HEK293 (cell line): ENCODE results near the gene CRELD1.
A peak's percentile ranks its signal among the peaks of the same experiment; 100 is the strongest.

Experiments used
- CTCF ChIA-PET: fragments of 350-600 bp; formaldehyde crosslinking; extraction: SDS; loops from one replicate; lab custom pipeline; 2021; ENCODE audit warnings: antibody characterized with exemption; lab: Yijun Ruan, JAX
- POLR2A ChIA-PET: fragments of 300-600 bp; formaldehyde crosslinking; extraction: SDS; loops from one replicate; lab custom pipeline; 2020; ENCODE audit warnings: antibody characterized with exemption, inconsistent platforms; lab: Yijun Ruan, JAX
- H3K27ac ChIP-seq: fragments of 200-500 bp; sonication (Bioruptor generic); 2 replicates; pipeline ENCODE4 v1.5.1; 2014; ENCODE audit warnings: low read depth, low read length, control low read depth, inconsistent platforms; ENCODE audit errors: extremely low read depth
- H3K36me3 ChIP-seq, 2 experiments: fragments of 200-500 bp in 1 of 2; sonication (Bioruptor generic) in 1 of 2; 1 replicate in 1 of 2; 2 replicates in 1 of 2; pipeline ENCODE4 v1.5.1; 2014 to 2017; ENCODE audit warnings: inconsistent platforms in 2 of 2, low read length in 2 of 2; ENCODE audit not compliant: control insufficient read depth in 2 of 2, insufficient read depth in 1 of 2
- H3K4me1 ChIP-seq: fragments of 200-500 bp; sonication (Bioruptor generic); 2 replicates; pipeline ENCODE4 v1.5.1; 2014; ENCODE audit warnings: mild to moderate bottlenecking, low read length, inconsistent platforms; ENCODE audit not compliant: control insufficient read depth, insufficient read depth
- H3K4me3 ChIP-seq: 2 replicates; pipeline ENCODE4 v1.5.1; 2011; ENCODE audit warnings: low read depth, mild to moderate bottlenecking, control low read depth, low read length, moderate library complexity
- H3K9me3 ChIP-seq: fragments of 200-500 bp; sonication (Bioruptor generic); 2 replicates; pipeline ENCODE4 v1.5.1; 2014; ENCODE audit warnings: low read depth, low read length, inconsistent platforms; ENCODE audit not compliant: control insufficient read depth, insufficient read depth
- GLI4 ChIP-seq: fragments of 450-650 bp; formaldehyde crosslinking; IDR thresholded peaks from 2 replicates; pipeline ENCODE4 v1.5.1; 2016; ENCODE audit warnings: missing biosample characterization, missing genetic modification characterization
- HOXD13 ChIP-seq: sonication (generic); formaldehyde crosslinking; IDR thresholded peaks from 2 replicates; pipeline ENCODE4 v1.8.0; 2022; ENCODE audit warnings: missing genetic modification reagents, borderline replicate concordance
- KLF10 ChIP-seq: fragments of 450-650 bp; IDR thresholded peaks from 2 replicates; pipeline ENCODE4 v1.5.1; 2018; ENCODE audit warnings: missing biosample characterization, mild to moderate bottlenecking, missing genetic modification characterization
- OSR2 ChIP-seq: fragments of 450-650 bp; formaldehyde crosslinking; IDR thresholded peaks from 2 replicates; pipeline ENCODE4 v1.5.1; 2016; ENCODE audit warnings: missing biosample characterization, missing genetic modification characterization
- TSHZ1 ChIP-seq: fragments of 450-650 bp; formaldehyde crosslinking; IDR thresholded peaks from 2 replicates; pipeline ENCODE4 v1.5.1; 2016; ENCODE audit warnings: missing biosample characterization, missing genetic modification characterization, borderline replicate concordance
- ZBTB10 ChIP-seq: fragments of 450-650 bp; formaldehyde crosslinking; IDR thresholded peaks from 2 replicates; pipeline ENCODE4 v1.5.1; 2016; ENCODE audit warnings: missing biosample characterization, missing genetic modification characterization
- ZBTB20 ChIP-seq: fragments of 450-650 bp; formaldehyde crosslinking; IDR thresholded peaks from 2 replicates; pipeline ENCODE4 v1.5.1; 2016; ENCODE audit warnings: missing biosample characterization, missing genetic modification characterization
- ZBTB6 ChIP-seq: fragments of 450-650 bp; formaldehyde crosslinking; IDR thresholded peaks from 2 replicates; pipeline ENCODE4 v1.5.1; 2017; ENCODE audit warnings: missing biosample characterization, missing genetic modification characterization
- ZBTB7A ChIP-seq: fragments of 450-650 bp; formaldehyde crosslinking; IDR thresholded peaks from 2 replicates; pipeline ENCODE4 v1.5.1; 2016; ENCODE audit warnings: low read depth, missing biosample characterization, missing genetic modification characterization
- ZFHX2 ChIP-seq: fragments of 450-650 bp; formaldehyde crosslinking; conservative IDR thresholded peaks from 2 replicates; pipeline ENCODE4 v1.5.1; 2016; ENCODE audit warnings: missing biosample characterization, missing genetic modification characterization
- ZIC2 ChIP-seq: fragments of 450-650 bp; formaldehyde crosslinking; IDR thresholded peaks from 2 replicates; pipeline ENCODE4 v1.5.1; 2016; ENCODE audit warnings: missing biosample characterization, missing genetic modification characterization
- ZNF175 ChIP-seq: fragments of 450-650 bp; formaldehyde crosslinking; IDR thresholded peaks from 2 replicates; pipeline ENCODE4 v1.5.1; 2016; ENCODE audit warnings: missing biosample characterization, missing genetic modification characterization
- ZNF280D ChIP-seq: fragments of 450-650 bp; formaldehyde crosslinking; IDR thresholded peaks from 2 replicates; pipeline ENCODE4 v1.5.1; 2016; ENCODE audit warnings: missing biosample characterization, missing genetic modification characterization
- ZNF394 ChIP-seq: fragments of 450-650 bp; formaldehyde crosslinking; IDR thresholded peaks from 2 replicates; pipeline ENCODE4 v1.5.1; 2016; ENCODE audit warnings: missing biosample characterization, missing genetic modification characterization, mild to moderate bottlenecking, moderate library complexity, borderline replicate concordance
- ZNF449 ChIP-seq: fragments of 450-650 bp; formaldehyde crosslinking; IDR thresholded peaks from 2 replicates; pipeline ENCODE4 v1.5.1; 2017; ENCODE audit warnings: missing biosample characterization, mild to moderate bottlenecking, missing genetic modification characterization, moderate library complexity
- ZNF555 ChIP-seq: fragments of 450-650 bp; formaldehyde crosslinking; conservative IDR thresholded peaks from 2 replicates; pipeline ENCODE4 v1.5.1; 2017; ENCODE audit warnings: missing biosample characterization, mild to moderate bottlenecking, missing genetic modification characterization, inconsistent platforms
- ZNF571 ChIP-seq: fragments of 450-650 bp; formaldehyde crosslinking; IDR thresholded peaks from 2 replicates; pipeline ENCODE4 v1.5.0; 2017; ENCODE audit warnings: missing biosample characterization, missing genetic modification characterization
- ZNF600 ChIP-seq: fragments of 450-650 bp; formaldehyde crosslinking; IDR thresholded peaks from 2 replicates; pipeline ENCODE4 v1.5.1; 2016; ENCODE audit warnings: missing biosample characterization, missing genetic modification characterization
- ZNF623 ChIP-seq: fragments of 450-650 bp; formaldehyde crosslinking; IDR thresholded peaks from 2 replicates; pipeline ENCODE4 v1.5.1; 2016; ENCODE audit warnings: missing biosample characterization, missing genetic modification characterization
- ZNF660 ChIP-seq: fragments of 450-650 bp; IDR thresholded peaks from 2 replicates; pipeline ENCODE4 v1.5.1; 2018; ENCODE audit warnings: missing biosample characterization, mild to moderate bottlenecking, missing genetic modification characterization
- ZNF777 ChIP-seq: fragments of 450-650 bp; formaldehyde crosslinking; IDR thresholded peaks from 2 replicates; pipeline ENCODE4 v1.5.1; 2017; ENCODE audit warnings: missing biosample characterization, missing genetic modification characterization, borderline replicate concordance
- ZNF843 ChIP-seq: fragments of 450-650 bp; formaldehyde crosslinking; IDR thresholded peaks from 2 replicates; pipeline ENCODE4 v1.5.1; 2016; ENCODE audit warnings: missing biosample characterization, missing genetic modification characterization

Gene CRELD1

GRCh38 chr3:9949115-9949514 is 15.5 kb downstream of the CRELD1 start:
- H3K9me3 ChIP-seq = no peaks in the 10 kb centered on the region
- no peak overlapping the region for H3K27ac ChIP-seq
- H3K4me1 ChIP-seq = no peaks in the 10 kb centered on the region
- ChIA-PET POLR2A (interaction anchor here (0.5 kb wide), 1 partner anchor 119 kb away, joined by 5 read pairs; no protein-coding TSS in a partner anchor), CTCF (interaction anchor here (0.9 to 1.1 kb wide), 3 partner anchors 15 to 105 kb away, joined by 3 to 5 read pairs (median 3); partner anchors contain the start of gene RPUSD3)
- no peak for TF ChIP-seq ZNF660 (tag by site-specific recombination)
- TF ChIP-seq ZIC2 (tag by site-specific recombination) = 0 out of 2 replicates have a peak, but pooled peaks have one; percentile 29
- no peak for TF ChIP-seq ZNF394 (tag by site-specific recombination)
- peaks cover 0 to 32% of the 10 kb centered on the region in 2 experiments; a peak in 1 of 3 replicates for H3K36me3 ChIP-seq
- H3K4me3 ChIP-seq = no peak overlapping the region

- H3K9me3 ChIP-seq = no peaks in the 10 kb centered on the region
- H3K4me3 ChIP-seq = no peak overlapping the region
- ChIA-PET POLR2A (interaction anchor here (0.5 kb wide), 1 partner anchor 119 kb away, joined by 5 read pairs; no protein-coding TSS in a partner anchor), CTCF (interaction anchor here (0.6 to 1.4 kb wide), 5 partner anchors 15 to 106 kb away, joined by 3 to 6 read pairs (median 4); partner anchors contain the start of gene RPUSD3)
- peaks cover 0 to 28% of the 10 kb centered on the region in 2 experiments; a peak in 1 of 3 replicates for H3K36me3 ChIP-seq
- TF ChIP-seq ZBTB20 (tag by site-specific recombination) (no peak), GLI4 (tag by site-specific recombination) (no peak), KLF10 (no peak), ZNF280D (no peak), HOXD13 (CRISPR knock-in tag) (no peak), ZNF623 (tag by site-specific recombination) (no peak), ZBTB6 (no peak), ZBTB10 (tag by site-specific recombination) (no peak), ZNF571 (no peak), ZBTB7A (tag by site-specific recombination) (no peak), ZNF600 (tag by site-specific recombination) (no peak), ZNF175 (tag by site-specific recombination) (no peak), ZNF449 (tag by site-specific recombination) (no peak), ZNF555 (tag by site-specific recombination) (no peak), ZFHX2 (tag by site-specific recombination) (no peak), ZNF660 (tag by site-specific recombination) (no peak), ZNF777 (tag by site-specific recombination) (no peak), TSHZ1 (tag by site-specific recombination) (no peak), ZNF843 (no peak), OSR2 (tag by site-specific recombination) (no peak)
- H3K27ac ChIP-seq = no peak overlapping the region
- peaks cover 3% of the 10 kb centered on the region for H3K4me1 ChIP-seq
Observed at GRCh38 chr3:9949626-9950025, 16.0 kb downstream of the CRELD1 start.
